IPS-NIHi11 (cell line): Measurements from ENCODE around the gene SF3B4.
"Not testable (repeated sequence)": the region's sequence is repeated elsewhere in the genome, so short reads cannot be mapped to it uniquely, and the experiment has no call there.

Source experiments
- DNase-seq: peaks from one replicate; pipeline ENCODE4 v3.0.0; 2012; ENCODE audit warnings: mixed read lengths, low spot score

SF3B4 gene

DNA sequence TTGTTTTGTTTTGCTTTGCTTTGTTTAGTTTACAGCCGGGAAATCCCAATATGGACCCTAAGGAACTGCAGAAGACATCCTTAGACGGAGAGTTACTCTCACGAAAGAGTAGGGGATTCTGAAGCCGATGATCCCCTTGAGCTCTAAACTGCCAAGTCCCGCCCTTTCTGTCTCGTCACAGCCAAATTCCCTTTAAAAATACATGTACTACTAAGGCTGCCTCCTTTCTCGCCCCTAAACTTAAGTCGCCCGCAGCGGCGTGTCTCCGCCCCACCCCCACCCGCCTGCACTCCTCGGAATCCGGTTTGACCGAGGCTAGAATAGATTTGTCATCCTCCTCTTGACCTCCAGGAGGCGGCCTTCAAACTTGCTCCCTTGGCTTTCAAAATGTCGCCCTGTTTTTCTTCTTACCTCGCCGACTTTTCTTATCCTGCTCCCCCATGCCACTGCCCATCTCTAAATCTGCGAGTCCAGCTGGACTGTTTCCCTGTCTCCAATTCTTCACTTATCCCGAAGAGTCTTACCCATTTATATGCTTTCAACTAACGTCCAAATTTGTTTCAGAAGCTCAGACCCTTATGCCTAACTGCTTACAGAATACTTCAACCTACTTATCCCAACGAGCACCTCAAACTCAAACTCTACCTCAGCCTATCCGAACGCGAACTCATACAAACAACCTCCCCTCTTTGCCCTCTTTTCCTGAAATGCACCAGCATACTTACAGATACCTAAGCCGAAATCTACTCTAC, 39.2 kb downstream of the SF3B4 start:
- peak; percentile 63 for DNase-seq

DNA sequence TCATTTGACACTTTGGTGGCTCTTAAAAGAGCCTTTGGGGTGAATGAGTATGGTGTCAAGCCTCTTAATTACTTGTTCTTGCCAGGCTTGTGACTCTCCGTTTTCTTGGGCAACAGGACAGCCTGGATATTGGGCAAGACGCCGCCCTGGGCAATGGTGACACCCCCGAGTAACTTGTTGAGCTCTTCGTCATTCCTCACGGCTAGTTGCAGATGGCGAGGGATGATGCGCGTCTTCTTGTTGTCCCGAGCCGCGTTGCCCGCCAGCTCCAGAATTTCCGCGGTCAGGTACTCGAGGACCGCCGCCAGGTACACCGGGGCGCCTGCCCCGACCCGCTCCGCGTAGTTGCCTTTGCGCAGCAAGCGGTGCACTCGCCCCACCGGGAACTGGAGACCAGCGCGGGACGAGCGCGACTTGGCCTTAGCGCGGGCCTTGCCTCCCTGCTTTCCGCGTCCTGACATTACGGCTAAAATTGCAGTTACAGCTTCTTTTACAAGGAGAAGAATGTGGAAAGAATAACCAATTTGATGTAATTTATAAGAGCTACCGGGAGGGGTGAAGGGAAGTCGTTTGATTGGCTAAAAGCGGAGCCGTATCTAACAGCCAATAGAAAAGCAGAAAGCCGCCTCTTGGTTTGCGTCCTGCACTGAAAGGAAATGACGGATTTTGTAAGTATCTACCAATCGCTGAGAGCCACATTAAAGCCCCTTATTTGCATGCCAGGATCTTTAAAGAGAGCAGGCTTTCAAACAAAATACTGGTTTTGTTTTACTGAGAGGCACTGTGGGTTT, 40.0 kb downstream of the SF3B4 start:
- peak; percentile 72 for DNase-seq

DNA sequence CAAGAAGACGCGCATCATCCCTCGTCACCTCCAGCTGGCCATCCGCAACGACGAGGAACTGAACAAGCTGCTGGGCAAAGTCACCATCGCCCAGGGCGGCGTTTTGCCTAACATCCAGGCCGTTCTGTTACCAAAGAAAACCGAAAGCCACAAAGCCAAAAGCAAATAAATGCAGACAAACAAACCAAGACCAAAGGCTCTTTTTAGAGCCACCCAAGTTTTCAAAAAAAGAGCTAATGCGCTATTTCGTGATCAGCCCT, 40.5 kb downstream of the SF3B4 start:
- DNase-seq = not testable (repeated sequence)

DNA sequence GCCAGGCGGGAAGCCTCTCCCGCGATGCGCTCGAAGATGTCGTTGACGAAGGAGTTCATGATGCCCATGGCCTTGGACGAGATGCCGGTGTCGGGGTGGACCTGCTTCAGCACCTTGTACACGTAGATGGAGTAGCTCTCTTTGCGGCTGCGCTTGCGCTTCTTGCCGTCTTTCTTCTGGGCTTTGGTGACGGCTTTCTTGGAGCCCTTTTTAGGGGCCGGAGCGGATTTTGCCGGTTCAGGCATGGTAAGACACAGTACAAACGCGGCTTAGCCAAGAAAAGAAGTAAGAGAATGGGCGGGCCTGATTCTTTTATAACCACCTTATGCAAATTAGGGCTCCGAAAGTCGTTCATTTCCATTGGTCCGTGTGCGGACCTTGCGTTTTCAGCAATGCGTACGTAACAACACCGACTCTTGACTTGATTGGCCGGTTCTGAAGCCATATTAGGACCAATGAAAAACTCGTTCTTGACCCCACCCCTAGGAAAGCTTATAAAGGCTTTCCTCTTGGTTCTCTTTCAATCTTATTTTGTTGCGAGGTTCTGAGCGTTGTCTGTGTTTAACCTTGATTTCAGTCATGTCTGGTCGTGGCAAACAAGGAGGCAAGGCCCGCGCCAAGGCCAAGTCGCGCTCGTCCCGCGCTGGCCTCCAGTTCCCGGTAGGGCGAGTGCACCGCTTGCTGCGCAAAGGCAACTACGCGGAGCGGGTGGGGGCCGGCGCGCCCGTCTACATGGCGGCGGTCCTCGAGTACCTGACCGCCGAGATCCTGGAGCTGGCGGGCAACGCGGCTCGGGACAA, 41.0 kb downstream of the SF3B4 start:
- DNase-seq = peak; percentile 81

DNA sequence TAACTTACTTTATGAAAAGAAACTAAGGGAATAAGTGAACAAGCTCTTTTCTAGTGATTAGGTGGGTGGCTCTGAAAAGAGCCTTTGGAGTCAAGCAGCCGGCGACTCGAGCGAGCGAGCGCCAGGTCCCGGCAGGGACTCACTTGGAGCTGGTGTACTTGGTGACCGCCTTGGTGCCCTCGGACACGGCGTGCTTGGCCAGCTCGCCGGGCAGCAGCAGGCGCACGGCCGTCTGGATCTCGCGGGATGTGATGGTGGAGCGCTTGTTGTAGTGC, 41.5 kb downstream of the SF3B4 start:
- not testable (repeated sequence) for DNase-seq

DNA sequence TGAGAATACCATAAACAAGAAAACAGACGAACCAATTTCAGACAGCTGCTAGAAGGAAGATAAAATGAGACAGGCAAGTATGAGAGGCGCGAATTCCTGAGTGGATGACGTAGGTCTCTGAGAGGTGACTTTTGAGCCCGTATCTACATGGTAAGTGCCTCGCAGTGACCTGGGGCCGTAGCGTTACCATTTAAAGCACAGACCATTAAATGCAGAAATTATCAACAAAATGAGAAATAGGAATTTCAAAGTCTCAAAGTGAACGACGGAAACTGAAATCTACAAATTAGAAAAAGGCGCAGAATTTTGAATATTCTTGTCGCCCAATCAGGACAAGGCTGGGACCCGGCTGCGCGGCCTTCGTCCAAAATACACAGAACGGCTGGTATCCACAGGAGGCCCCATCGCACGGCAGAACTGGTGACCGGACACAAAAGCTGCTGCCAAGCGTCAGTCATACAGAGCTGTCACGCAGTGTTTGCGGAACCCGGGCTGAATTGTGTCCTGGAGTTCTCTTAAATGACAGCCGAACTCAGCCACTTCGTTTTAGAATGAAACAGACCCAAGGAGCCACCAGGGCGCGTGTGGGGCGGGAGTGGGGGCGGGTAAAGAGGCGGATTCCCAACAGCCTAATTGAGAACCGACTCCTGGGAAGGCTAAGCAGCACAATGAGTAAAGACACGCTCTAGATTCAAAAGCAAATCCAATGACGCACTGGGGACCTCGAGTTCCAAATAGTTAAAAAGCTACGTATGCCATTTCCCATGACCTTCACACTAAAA, 42.1 kb downstream of the SF3B4 start:
- DNase-seq = peak; percentile 52

DNA sequence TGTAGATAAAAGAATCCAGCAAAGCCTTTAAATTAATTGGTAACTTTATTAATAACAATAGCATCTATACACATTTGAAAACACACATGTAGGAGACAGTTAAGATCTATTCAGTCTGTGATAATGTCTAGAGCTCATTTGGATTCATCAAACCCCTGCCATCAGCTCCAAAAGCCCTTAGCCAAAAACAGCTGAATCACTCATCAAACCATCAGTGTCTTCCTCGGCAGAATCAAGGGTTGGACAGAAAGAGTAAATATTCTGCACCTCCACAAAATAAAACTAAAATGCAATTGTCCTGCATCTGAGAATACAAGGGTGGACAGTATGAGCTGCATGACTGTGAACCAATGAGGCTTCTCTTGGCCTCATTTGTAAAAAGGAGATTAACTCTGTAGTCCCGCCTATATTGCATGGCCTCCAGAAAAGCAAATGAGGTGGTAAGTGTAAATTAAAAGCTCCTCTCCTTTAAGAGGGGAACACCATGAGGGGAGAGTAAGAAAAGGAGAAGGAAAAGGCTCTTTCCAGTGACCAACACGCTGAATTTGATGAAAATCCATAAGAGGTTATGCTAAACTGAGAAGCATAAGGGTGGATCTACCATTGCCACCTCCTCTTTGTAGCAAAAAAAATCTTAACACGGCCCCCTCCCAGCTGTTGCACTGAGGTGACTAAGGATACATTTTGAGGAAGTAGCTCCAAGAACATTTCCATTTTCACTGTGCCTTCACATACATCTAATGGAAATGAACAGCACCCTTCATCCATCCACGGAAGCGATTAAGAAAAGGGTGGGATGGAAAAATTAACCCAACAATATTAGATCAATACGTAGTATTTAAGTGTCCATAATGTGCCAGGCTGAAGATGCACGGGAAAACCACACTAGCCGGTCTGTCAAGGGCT, 42.9 kb downstream of the SF3B4 start:
- no peak for DNase-seq

DNA sequence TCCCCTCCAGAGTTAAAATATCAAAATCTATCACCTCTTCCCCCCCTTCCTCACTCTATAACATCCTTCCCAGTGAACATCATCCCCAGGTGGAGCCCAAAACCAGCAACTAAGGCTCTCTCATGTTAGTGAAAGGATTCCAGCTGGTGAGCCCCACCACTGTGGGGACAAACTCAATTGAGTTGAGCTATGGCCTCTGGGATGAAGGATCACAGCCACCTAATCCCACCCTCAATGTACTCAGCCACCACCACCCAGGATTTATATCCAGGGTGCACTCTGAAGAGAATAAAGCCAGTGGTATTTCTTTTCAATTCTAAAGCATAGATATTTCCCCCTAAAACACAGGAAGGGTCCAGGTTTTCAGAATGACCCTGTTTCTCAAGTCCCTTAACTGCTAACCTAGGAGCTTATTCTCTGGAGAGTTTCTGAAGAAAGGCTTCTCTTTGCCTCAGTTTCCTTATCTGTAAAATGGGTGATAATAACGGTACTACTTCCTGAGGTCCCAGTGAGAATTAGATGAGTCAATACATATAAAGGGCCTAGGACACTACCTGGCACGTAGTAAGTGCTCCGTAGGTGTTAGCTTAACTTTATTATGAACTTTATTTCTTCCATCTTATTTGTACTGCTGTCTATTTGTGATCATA, 43.9 kb downstream of the SF3B4 start:
- DNase-seq = no peak

DNA sequence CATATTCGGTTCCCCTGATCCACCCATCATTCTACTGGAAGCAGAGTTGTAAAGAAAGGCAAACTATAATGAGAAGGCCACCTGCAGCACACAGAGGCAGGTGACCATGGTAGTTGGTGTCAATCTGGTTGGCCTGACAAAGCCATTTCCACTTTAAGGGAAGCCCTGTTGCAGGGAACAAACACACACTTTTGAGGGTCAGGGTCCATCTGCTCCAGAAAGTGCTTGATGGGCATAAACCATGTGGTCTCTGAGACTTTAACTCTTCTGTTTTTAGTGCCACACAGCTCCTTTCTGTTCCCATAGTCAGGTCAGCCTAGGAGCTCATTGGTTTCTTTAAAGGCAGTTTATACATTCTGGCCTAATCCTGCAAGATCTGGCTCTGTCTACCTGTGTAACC, 45.7 kb downstream of the SF3B4 start:
- DNase-seq = no peak

DNA sequence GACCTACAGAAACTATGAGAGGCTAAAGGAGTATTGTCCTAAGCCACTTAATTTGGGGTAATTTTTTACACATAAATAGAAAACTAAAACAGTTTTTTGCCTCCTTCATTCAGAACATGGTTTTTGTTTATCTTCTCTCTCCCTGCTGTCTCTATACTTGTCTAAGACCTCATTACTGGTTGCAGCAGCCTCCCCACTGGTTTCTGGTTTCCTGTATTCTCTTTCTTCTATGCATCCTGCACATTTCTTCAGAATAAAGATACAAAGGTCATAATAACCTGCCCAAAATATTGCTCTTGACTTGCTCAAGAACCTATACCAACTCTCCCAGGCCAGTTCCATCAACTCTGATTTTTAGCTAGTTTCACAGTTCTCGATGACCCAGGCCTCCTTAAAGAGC, 48.0 kb downstream of the SF3B4 start:
- no peak for DNase-seq

DNA sequence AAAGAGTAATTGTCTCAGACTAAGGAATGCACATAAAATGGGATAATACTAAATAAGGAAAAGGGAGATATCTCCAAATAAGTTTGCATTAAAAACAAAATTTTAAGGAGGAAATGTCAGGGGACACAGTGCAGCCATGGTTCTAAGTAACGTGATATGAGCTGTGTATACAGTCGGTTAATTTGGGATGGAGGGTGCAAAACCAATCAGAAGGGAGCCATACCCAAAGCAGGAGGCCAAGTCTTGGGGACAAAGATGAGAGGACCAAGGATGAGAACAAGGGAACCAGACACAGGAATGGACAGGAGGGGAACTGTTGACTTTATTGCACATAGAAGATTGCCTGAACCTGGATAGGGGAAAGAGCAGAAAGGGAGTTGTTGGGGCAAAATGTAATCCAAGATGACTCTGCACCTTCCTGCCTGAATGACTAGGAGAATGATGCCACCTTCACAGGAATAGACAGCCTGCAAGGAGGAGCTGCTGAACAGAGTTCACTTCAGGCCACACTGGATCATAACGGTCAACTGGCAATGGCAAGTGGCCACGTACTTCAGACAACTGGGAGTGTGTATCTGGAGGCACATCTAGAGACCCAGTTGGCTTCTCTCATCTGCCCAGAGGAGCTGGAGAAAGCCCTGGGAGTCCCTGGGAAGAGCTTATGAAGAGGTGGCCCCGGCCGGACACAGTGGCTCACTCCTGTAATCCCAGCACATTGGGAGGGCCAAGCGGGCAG, 50.2 kb downstream of the SF3B4 start:
- DNase-seq = no peak
